Colonic mucosa (tissue), 4 donors: ENCODE data around the gene CLCN5. TPM values are rescaled to one million over a fixed set of nuclear protein-coding genes. Genes with fewer than 3 reads are reported as not detected.

ENCODE experiments used
- DNase-seq: peaks from one replicate; pipeline ENCODE4 v3.0.0-alpha.2; 2020
- H3K27ac ChIP-seq: fragments of 200-600 bp; one replicate; pipeline ENCODE4 v1.8.0; 2021
- H3K27me3 ChIP-seq: fragments of 200-600 bp; one replicate; pipeline ENCODE4 v1.8.0; 2021
- H3K36me3 ChIP-seq: fragments of 200-600 bp; one replicate; pipeline ENCODE4 v1.8.0; 2021
- H3K4me1 ChIP-seq: fragments of 200-600 bp; one replicate; pipeline ENCODE4 v1.8.0; 2021; ENCODE audit warnings: mild to moderate bottlenecking
- H3K4me3 ChIP-seq: fragments of 200-600 bp; one replicate; pipeline ENCODE4 v1.8.0; 2021
- H3K9ac ChIP-seq, 2 donors: one replicate each; pipeline ENCODE4 v1.7.0; 2013; ENCODE audit warnings: control low read depth in 2 of 2, low read depth in 2 of 2, low read length in 2 of 2
- H3K9me3 ChIP-seq: fragments of 200-600 bp; one replicate; pipeline ENCODE4 v1.8.0; 2021
- CTCF ChIP-seq: fragments of 200-600 bp; IDR thresholded peaks from one replicate; pipeline ENCODE4 v1.8.0; 2022; ENCODE audit warnings: antibody characterized with exemption, mild to moderate bottlenecking
- intact Hi-C: fragments of 100-400 bp; cut with DNase I; formaldehyde crosslinking; loops from one replicate; pipeline ENCODE4 v1.14.1; 2022
- total RNA-seq, 2 donors: library from RNA; stranded (reverse); fragmentation: NEBNext Ultra II Directional in 1 of 2; extraction: Animal tissue kit (Norgen Biotek cat#: 25700) in 1 of 2; gene quantifications; one replicate each; pipeline ENCODE4 v1.2.1, GENCODE V29; 2021
- donor health status: healthy.
- donor health status: DM: no; HTN: no; CAD: no.
- donor health status: DM: no; HTN: no; CAD: no.

The CLCN5 gene
- total RNA-seq, 2 donors from 2014 or later, result 9.7 to 10.0 TPM

- intact Hi-C loops, result no loop called here
- no peaks in the 10 kb centered on the region for H3K4me1 ChIP-seq
- no peaks in the 10 kb centered on the region for H3K27me3 ChIP-seq
- no peak for DNase-seq
- H3K4me3 ChIP-seq, result no peak overlapping the region
- no peak overlapping the region for H3K9ac ChIP-seq
- H3K27ac ChIP-seq, result no peak overlapping the region
- H3K9me3 ChIP-seq, result no peaks in the 10 kb centered on the region
- no peak for TF ChIP-seq CTCF
- H3K36me3 ChIP-seq, result no peaks in the 10 kb centered on the region
Measured at GRCh38 chrX:49986058-49986457, 63.7 kb downstream of the CLCN5 start.

DNA sequence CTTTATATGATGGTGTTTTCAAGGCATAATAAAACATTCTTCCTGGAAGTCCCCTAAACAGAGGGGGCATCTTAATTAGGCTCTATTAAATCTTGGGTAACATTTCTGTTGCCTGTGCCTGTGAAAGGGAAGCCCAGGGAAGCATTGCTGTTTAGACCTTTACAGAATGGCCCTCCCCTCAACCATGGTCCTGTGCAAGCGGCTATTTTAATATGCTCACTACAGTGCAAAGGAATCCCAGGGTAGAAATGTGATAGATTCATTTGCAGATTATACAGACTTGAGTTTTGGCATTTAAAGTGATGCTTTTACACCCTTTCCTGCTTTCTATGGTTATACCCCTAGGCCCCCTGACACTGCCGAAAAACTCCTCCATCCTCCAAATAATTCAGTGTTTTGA is 65.3 kb downstream of the CLCN5 start:
- intact Hi-C loops, result no loop called here
- Histone ChIP-seq H3K27ac (no peak overlapping the region), H3K27me3 (no peaks in the 10 kb centered on the region), H3K9me3 (no peaks in the 10 kb centered on the region), H3K4me3 (no peak overlapping the region), H3K4me1 (no peaks in the 10 kb centered on the region), H3K9ac (no peak overlapping the region), H3K36me3 (no peaks in the 10 kb centered on the region)
- TF ChIP-seq CTCF, result no peak
- DNase-seq, result no peak

GRCh38 chrX:49988143-49988542 is 65.7 kb downstream of the CLCN5 start:
- Histone ChIP-seq H3K9ac (no peak overlapping the region), H3K27me3 (no peaks in the 10 kb centered on the region), H3K4me3 (no peak overlapping the region), H3K27ac (no peak overlapping the region), H3K9me3 (no peaks in the 10 kb centered on the region), H3K36me3 (no peaks in the 10 kb centered on the region), H3K4me1 (no peaks in the 10 kb centered on the region)
- no peak for TF ChIP-seq CTCF
- intact Hi-C loops, result no loop called here
- DNase-seq, result no peak

- Histone ChIP-seq H3K9ac (no peak overlapping the region), H3K27ac (no peak overlapping the region), H3K4me3 (no peak overlapping the region), H3K9me3 (no peaks in the 10 kb centered on the region), H3K4me1 (no peaks in the 10 kb centered on the region), H3K36me3 (no peaks in the 10 kb centered on the region), H3K27me3 (no peaks in the 10 kb centered on the region)
- TF ChIP-seq CTCF, result no peak
- DNase-seq, result no peak
- intact Hi-C loops, result no loop called here
Measured at GRCh38 chrX:49991758-49992157, 69.4 kb downstream of the CLCN5 start.

DNA sequence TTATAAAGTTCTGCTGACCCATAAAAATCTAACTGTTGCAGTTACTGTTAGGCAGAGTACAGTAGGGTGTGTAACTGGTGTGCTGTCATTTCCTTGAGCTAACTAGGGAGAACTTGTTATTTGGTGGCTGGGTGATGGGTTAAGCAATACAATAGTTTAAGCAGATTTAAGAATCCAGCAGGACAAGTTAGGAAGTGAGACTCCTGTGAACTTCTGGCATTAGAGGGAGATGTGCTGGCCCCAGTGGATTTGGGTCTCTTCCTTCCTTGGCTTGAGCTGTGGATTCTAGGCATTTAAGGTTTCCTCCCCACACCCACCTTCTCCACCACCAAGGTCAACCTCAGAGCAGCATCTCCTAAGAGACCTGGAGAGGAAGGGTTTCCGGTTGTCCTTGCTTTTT is 70.5 kb downstream of the CLCN5 start:
- no peak for DNase-seq
- Histone ChIP-seq H3K27me3 (no peaks in the 10 kb centered on the region), H3K27ac (no peak overlapping the region), H3K36me3 (no peaks in the 10 kb centered on the region), H3K9me3 (no peaks in the 10 kb centered on the region), H3K9ac (no peak overlapping the region), H3K4me3 (no peak overlapping the region), H3K4me1 (no peaks in the 10 kb centered on the region)
- TF ChIP-seq CTCF, result no peak
- intact Hi-C loops, result no loop called here

DNA sequence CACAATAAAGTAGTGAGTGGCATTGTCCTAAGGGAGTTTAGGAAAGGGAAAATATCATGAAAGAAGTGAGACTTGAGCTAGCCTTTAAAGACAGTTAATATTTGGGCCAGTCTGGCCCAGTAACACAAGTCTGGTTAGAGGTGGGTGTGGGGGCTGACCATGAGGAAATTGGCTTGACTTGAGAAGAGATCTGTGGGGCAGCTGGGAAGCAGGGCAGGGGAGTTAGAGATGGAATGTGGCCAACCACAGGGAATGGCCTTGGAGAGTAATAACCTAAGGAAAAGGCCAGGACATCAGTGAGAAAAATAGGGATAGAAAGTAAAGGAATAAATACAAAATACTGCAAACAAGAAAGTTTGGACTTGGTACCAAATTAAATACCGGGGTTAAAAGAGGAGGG is 71.3 kb downstream of the CLCN5 start:
- no peaks in the 10 kb centered on the region for H3K27me3 ChIP-seq
- no peaks in the 10 kb centered on the region for H3K9me3 ChIP-seq
- TF ChIP-seq CTCF, result no peak
- no peak overlapping the region for H3K27ac ChIP-seq
- no peak overlapping the region for H3K9ac ChIP-seq
- H3K4me1 ChIP-seq, result no peaks in the 10 kb centered on the region
- no peak for DNase-seq
- intact Hi-C loops, result no loop called here
- no peak overlapping the region for H3K4me3 ChIP-seq
- no peaks in the 10 kb centered on the region for H3K36me3 ChIP-seq
